ENCODE measurements around the gene CAVIN4. TPM values are rescaled to one million over a fixed set of nuclear protein-coding genes. Genes with fewer than 3 reads are reported as not detected.

Gene CAVIN4
- total RNA-seq, 1 experiment from 2014 or later, result 0.95 TPM

DNA sequence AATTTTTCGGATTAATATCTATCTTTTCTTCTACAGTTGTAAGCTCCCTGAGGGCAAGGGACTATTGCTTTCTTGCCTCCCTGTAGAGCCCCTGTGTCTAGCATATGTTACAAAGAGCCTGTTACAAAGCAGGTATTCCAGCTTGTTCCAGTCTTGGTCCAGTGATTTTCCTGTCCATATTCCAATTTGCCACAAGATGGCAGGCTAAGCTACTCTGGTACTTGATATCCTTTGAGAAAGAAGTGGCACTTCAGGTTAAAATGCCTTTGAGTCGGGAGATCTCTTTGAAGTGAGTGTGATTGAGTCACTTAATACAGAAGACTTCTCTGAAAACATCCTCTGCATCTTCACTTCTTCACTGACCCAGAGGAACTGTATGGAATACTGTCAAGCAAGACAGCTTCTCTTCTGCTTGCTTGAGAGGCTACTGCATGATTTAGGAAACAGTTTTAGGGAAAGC, 24.5 kb downstream of the CAVIN4 start:
- no peak for TF ChIP-seq EZH2phosphoT487 (IDR thresholded peaks at IDR 0.05; ENCODE audit: borderline replicate concordance, low read length)
- TF ChIP-seq, protein P1, sequence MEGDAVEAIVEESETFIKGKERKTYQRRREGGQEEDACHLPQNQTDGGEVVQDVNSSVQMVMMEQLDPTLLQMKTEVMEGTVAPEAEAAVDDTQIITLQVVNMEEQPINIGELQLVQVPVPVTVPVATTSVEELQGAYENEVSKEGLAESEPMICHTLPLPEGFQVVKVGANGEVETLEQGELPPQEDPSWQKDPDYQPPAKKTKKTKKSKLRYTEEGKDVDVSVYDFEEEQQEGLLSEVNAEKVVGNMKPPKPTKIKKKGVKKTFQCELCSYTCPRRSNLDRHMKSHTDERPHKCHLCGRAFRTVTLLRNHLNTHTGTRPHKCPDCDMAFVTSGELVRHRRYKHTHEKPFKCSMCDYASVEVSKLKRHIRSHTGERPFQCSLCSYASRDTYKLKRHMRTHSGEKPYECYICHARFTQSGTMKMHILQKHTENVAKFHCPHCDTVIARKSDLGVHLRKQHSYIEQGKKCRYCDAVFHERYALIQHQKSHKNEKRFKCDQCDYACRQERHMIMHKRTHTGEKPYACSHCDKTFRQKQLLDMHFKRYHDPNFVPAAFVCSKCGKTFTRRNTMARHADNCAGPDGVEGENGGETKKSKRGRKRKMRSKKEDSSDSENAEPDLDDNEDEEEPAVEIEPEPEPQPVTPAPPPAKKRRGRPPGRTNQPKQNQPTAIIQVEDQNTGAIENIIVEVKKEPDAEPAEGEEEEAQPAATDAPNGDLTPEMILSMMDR (conservative IDR thresholded peaks at IDR 0.05; ENCODE audit: low read depth, low read length), result peak; percentile 69
- intact Hi-C loops (cut with micrococcal nuclease), result loop anchor here (1.0 to 5.0 kb wide), 2 partner anchors 709 to 785 kb away; partner anchors contain the start of gene BAAT
- no peaks in the 10 kb centered on the region for H3K4me1 ChIP-seq (ENCODE audit: insufficient read depth, low read length)
- POLR2A ChIA-PET (ENCODE audit: unreplicated experiment), result interaction anchor here (0.7 kb wide), 2 partner anchors 14 to 797 kb away, joined by 3 to 7 read pairs; no protein-coding TSS in a partner anchor
- no peaks in the 10 kb centered on the region for H3K9me2 ChIP-seq (replicated peaks; ENCODE audit: low read length)
- no peak overlapping the region for H2AFZ ChIP-seq (ENCODE audit: low read length)
- H3K9ac ChIP-seq (ENCODE audit: low read length), result no peak overlapping the region
- no peaks in the 10 kb centered on the region for H3K36me3 ChIP-seq (ENCODE audit: low read depth, low read length)
- H3K4me2 ChIP-seq (ENCODE audit: low read length), result no peak overlapping the region
- no peaks in the 10 kb centered on the region for H3K27me3 ChIP-seq (ENCODE audit: low read length)
- no peak overlapping the region for H3K4me3 ChIP-seq (ENCODE audit: low read length)
- H3K9me3 ChIP-seq (ENCODE audit: low read length), result no peaks in the 10 kb centered on the region
- H3K27ac ChIP-seq (ENCODE audit: low read length), result no peak overlapping the region
- peak; percentile 65 for DNase-seq
- H4K20me1 ChIP-seq (ENCODE audit: low read length), result no peaks in the 10 kb centered on the region
- H3K79me2 ChIP-seq (ENCODE audit: low read length), result no peaks in the 10 kb centered on the region
- CTCF ChIA-PET, result interaction anchor here (0.7 to 2.2 kb wide), 4 partner anchors 27 to 768 kb away, joined by 3 to 33 read pairs (median 3); no protein-coding TSS in a partner anchor
- no TSS peak for BruUV-seq (replicated peaks)
- ATAC-seq, result peak; percentile 31; the same call in 1 of the 2 replicates
- H3F3A ChIP-seq (ENCODE audit: low read length, unreplicated experiment), result no peaks in the 10 kb centered on the region

DNA sequence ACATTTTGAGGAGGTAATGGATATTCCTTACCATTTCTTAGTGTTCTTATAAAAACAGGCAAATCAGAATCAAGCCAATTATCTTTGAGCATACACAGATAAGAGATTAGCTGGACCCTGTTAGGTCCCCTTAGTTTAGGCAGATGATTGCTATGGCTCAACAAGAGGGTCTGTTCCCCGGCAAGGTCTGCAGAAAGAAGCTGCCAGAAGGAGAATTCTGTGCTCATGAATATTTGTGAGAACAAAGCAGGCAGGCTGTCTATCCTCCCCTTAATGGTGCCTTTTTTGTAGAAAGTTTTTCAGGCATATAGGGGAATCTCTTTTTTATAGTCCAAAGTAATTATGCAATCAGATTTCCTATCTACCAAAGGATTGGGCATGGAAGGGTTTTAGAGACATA, 27.5 kb downstream of the CAVIN4 start:
- no peak overlapping the region for H2AFZ ChIP-seq (ENCODE audit: low read length)
- CTCF ChIA-PET, result no interaction called here
- no TSS peak for BruUV-seq (replicated peaks)
- intact Hi-C loops (cut with micrococcal nuclease), result no loop called here
- DNase-seq (no peak), ATAC-seq (no peak)
- H3K9ac ChIP-seq (ENCODE audit: low read length), result no peak overlapping the region
- H3K27ac ChIP-seq (ENCODE audit: low read length), result no peak overlapping the region
- H3K27me3 ChIP-seq (ENCODE audit: low read length), result no peaks in the 10 kb centered on the region
- no peaks in the 10 kb centered on the region for H4K20me1 ChIP-seq (ENCODE audit: low read length)
- no peaks in the 10 kb centered on the region for H3K9me2 ChIP-seq (replicated peaks; ENCODE audit: low read length)
- POLR2A ChIA-PET (ENCODE audit: unreplicated experiment), result no interaction called here
- no peaks in the 10 kb centered on the region for H3K79me2 ChIP-seq (ENCODE audit: low read length)
- TF ChIP-seq EZH2 (IDR thresholded peaks at IDR 0.05; ENCODE audit: low read length, unreplicated experiment) (no peak), EZH2phosphoT487 (IDR thresholded peaks at IDR 0.05; ENCODE audit: borderline replicate concordance, low read length) (no peak)
- TF ChIP-seq, protein P1 (conservative IDR thresholded peaks at IDR 0.05; ENCODE audit: low read depth, low read length), result no peak
- H3K36me3 ChIP-seq (ENCODE audit: low read depth, low read length), result no peaks in the 10 kb centered on the region
- H3K4me2 ChIP-seq (ENCODE audit: low read length), result no peak overlapping the region
- no peaks in the 10 kb centered on the region for H3F3A ChIP-seq (ENCODE audit: low read length, unreplicated experiment)
- H3K4me3 ChIP-seq (ENCODE audit: low read length), result no peak overlapping the region
- H3K9me3 ChIP-seq (ENCODE audit: low read length), result no peaks in the 10 kb centered on the region
- H3K4me1 ChIP-seq (ENCODE audit: insufficient read depth, low read length), result no peaks in the 10 kb centered on the region

DNA sequence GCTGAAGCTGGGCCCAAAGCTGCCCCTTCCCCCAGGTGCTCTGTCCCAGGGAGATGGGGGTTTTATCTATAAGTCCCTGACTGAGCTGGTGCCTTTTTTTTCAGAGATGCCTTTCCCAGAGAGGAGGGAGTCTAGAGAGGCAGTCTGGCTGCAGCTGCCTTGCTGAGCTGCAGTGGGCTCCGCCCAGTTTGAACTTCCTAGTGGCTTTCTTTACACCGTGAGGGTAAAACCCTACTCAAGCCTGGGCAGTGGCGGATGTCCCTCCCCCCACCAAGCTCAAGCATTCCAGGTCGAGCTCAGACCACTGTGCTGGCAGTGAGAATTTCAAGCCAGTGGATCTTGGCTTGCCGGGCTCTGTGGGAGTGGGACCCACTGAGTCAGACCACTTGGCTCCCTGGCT, 41.3 kb downstream of the CAVIN4 start:
- no peak overlapping the region for H3K9ac ChIP-seq (ENCODE audit: low read length)
- ATAC-seq, result no peak
- H3K4me3 ChIP-seq (ENCODE audit: low read length), result no peak overlapping the region
- intact Hi-C loops (cut with micrococcal nuclease), result no loop called here
- POLR2A ChIA-PET (ENCODE audit: unreplicated experiment), result no interaction called here
- no peaks in the 10 kb centered on the region for H3K36me3 ChIP-seq (ENCODE audit: low read depth, low read length)
- no peaks in the 10 kb centered on the region for H3F3A ChIP-seq (ENCODE audit: low read length, unreplicated experiment)
- DNase-seq, result no peak
- no peaks in the 10 kb centered on the region for H4K20me1 ChIP-seq (ENCODE audit: low read length)
- no peak for TF ChIP-seq EZH2phosphoT487 (IDR thresholded peaks at IDR 0.05; ENCODE audit: borderline replicate concordance, low read length)
- TF ChIP-seq EZH2 (IDR thresholded peaks at IDR 0.05; ENCODE audit: low read length, unreplicated experiment), result no peak
- TF ChIP-seq, protein P1 (conservative IDR thresholded peaks at IDR 0.05; ENCODE audit: low read depth, low read length), result no peak
- no peaks in the 10 kb centered on the region for H3K9me3 ChIP-seq (ENCODE audit: low read length)
- H3K9me2 ChIP-seq (replicated peaks; ENCODE audit: low read length), result no peaks in the 10 kb centered on the region
- no peaks in the 10 kb centered on the region for H3K79me2 ChIP-seq (ENCODE audit: low read length)
- no TSS peak for BruUV-seq (replicated peaks)
- no peaks in the 10 kb centered on the region for H3K27me3 ChIP-seq (ENCODE audit: low read length)
- no peak overlapping the region for H2AFZ ChIP-seq (ENCODE audit: low read length)
- no peaks in the 10 kb centered on the region for H3K4me1 ChIP-seq (ENCODE audit: insufficient read depth, low read length)
- CTCF ChIA-PET, result no interaction called here
- no peak overlapping the region for H3K4me2 ChIP-seq (ENCODE audit: low read length)
- no peak overlapping the region for H3K27ac ChIP-seq (ENCODE audit: low read length)
